NCI-H460 (cell line): Measurements from ENCODE around the gene ZNF699. TPM values are rescaled to one million over a fixed set of nuclear protein-coding genes. Genes with fewer than 3 reads are reported as not detected.
"Not testable (repeated sequence)": the region's sequence is repeated elsewhere in the genome, so short reads cannot be mapped to it uniquely, and the experiment has no call there.

Source experiments
- DNase-seq: peaks from one replicate; pipeline ENCODE4 v3.0.0-alpha.2; 2016; ENCODE audit warnings: low read depth; ENCODE audit errors: extremely low read depth
- polyA plus RNA-seq: library from polyadenylated mRNA; depleted of rRNA; stranded (reverse); fragments of >200 nt; gene quantifications from 2 replicates; pipeline ENCODE4 v1.2.3, GENCODE V29; 2014; cell fraction: nucleus; rRNA removed
- total RNA-seq: library from RNA; depleted of rRNA; stranded (reverse); fragments of >200 nt; shearing (Covaris generic); gene quantifications from 2 replicates; pipeline ENCODE4 v1.2.3, GENCODE V29; 2014; rRNA removed

The ZNF699 gene
- total RNA-seq: 6.0 and 6.9 TPM in 2 replicates
- polyA plus RNA-seq: 0.53 and 4.5 TPM in 2 replicates

DNA sequence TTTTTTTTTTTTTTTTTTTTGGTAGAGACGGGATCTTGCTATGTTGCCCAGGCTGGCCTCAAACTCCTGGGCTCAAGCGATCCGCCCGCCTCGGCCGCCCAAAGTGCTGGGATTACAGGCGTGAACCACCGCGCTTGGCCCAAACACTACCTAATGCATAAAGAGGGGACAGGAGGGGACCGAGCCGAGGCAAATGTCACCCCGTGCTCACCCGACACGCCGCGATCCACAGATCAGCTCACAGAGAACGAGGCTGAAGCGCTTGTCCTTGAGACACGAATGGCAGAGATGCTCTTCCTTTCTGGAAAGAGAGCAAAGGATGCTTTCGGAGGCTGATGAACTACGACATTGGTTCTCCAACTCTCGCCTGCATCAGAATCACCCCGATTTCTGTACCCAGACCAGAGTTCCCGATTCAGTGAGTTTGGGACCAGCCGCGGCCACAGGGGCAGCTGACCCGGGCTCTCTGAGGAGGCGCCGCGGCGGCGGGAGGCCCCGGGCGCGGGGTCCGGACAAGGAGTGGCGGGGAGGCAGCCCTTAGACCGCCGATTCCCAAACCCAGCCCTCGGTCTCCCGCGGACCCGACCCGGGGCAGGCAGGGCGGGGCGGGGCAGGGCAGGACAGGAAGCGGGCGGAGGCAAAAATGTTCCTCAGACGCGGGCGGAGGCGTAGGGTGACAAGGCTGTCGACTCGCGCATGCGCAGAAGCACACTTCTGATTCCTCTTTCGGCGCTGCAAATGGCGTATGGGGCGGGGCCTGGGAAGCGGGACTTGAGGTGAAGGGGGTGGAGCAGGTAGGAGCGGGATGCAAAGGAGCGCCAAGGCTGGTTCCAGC is at the start of gene ZNF699:
ZNF699 (minus strand) TSS at position 700 of the 835 bp plus-strand sequence. CDS start 4,719 bp downstream, outside the sequence.
- peak; percentile 95 for DNase-seq

DNA sequence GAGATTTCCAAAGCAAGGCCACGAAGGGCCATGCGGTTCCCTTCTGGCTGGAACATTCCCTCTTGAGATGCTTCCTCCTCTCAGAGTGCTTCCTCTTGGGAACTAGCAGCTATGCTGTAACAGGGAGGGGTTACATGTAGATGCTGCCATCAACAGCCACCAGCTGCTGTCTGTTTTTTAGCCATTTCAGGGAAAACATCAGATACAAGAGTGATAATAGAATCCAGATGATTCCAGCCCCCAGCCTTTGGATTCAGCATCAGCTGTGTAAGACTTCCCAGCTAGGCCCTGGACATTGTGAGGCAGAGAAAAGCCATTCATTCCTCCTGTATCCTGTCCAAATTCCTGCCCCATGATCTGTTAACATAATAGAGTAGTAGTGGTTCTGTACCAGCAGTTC is 45.0 kb upstream of the ZNF699 start:
- no peak for DNase-seq

DNA sequence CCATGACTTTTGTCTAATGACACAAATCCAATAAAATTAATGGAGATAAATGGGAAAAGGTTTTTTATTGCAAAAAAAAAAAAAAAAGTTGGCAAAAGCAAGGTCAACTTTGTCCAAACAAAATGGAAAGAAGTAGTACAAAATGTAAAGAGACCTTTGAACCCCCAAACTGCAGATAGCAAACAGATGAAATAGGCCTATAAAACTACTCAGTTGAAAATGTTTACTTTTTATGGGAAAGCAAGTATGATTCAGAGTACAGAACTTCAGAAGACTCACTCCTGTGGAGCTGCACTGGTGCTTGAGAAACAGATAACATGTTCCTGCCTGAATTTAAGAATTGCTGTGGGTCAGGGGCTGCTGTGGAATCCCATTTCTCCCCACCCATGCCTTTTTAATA is 43.4 kb upstream of the ZNF699 start:
- no peak for DNase-seq

DNA sequence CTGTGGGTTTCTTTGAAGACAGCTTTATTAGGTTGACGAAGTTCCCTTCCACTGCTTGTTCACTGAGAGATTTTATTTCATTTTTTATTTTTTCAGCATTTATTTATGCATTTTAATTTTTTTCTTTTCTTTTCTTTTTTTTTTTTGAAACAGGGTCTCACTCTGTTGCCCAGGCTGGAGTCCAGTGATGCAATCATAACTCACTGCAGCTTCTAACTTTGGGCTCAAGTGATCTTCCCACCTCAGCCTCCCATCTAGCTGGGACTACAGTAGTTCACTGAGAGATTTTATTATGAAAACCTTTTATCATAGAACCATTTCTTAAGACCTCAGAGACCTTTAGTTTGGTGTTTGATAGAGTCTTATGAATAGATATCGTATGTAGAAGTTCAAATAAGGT is 42.9 kb upstream of the ZNF699 start:
- DNase-seq: no peak

DNA sequence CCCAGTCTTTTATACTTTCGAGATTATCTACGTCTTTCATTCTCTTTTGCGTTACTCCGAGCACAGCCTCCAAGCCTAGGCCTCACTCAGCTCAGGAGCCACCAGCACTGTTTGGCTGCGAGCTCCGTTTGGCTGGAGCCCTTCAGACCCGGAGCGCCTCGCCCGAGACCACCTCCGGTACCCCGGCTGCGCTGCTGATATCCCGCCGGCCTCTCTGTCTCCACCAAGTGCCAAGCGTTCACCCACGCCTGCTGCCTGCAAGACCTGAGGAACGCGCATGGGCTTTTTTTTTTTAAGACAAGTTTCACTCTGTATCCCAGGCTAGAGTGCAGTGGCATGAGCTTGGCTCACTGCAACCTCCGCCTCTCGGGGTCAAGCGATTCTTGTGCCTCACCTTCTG is 39.0 kb upstream of the ZNF699 start:
- no peak for DNase-seq

DNA sequence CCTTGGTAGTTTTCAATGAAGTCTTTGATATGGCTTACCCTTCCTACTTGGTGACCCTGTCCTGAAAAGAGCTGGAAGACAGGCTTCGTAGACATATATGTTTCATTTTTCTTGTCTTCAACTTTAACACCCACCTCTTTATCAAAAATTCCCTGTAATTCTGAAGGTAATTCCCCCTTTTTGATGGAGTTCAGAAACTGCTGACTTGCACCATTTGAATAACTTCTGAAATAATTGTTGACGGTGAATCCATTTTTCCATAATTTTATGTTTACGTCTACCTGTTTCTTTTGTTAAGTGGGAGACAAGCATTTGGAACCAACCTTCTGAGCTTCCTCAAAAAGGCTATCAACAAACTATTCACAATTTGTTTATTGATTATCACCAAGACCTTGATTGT is 38.6 kb upstream of the ZNF699 start:
- no peak for DNase-seq

DNA sequence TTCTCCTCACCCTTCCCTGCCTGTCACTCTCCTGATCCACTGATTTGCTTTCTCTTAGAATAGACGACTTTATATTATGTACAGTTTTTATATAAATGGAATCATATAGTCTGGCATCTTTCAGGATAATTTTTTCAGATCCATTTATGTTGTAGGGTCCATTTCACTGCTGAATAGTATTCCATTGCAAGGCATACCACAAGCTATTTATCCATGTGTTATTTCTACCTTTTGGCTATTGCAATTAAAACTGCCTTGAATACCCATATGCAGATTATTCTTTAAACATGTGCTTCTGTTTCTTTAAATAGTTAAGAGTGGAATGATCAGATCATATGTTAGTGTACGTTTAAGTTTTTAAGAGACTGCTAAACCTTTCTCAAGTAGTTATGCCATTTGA is 35.4 kb upstream of the ZNF699 start:
- DNase-seq: no peak

DNA sequence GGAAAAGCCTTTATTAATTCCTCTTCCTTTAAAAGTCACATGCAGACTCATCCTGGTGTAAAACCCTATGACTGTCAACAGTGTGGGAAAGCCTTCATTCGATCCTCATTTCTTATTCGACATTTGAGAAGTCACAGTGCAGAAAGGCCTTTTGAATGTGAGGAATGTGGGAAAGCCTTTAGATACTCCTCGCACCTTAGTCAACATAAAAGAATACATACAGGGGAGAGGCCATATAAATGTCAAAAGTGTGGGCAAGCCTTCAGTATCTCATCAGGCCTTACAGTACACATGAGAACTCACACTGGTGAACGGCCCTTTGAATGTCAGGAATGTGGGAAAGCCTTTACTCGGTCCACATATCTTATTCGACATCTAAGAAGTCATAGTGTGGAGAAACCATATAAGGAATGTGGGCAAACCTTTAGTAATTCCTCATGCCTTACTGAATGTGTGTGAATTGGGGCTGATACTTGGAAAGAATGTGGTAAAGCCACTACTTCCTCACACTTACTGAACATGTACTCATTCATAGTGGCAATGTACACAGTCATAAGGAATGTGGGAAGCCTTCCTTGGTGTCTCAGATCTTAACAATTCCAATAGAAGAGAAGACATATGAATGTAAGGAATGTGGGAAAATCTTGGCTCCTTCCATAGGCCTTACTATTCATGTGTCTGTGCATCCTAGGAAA is 33.1 kb upstream of the ZNF699 start:
- no peak for DNase-seq

DNA sequence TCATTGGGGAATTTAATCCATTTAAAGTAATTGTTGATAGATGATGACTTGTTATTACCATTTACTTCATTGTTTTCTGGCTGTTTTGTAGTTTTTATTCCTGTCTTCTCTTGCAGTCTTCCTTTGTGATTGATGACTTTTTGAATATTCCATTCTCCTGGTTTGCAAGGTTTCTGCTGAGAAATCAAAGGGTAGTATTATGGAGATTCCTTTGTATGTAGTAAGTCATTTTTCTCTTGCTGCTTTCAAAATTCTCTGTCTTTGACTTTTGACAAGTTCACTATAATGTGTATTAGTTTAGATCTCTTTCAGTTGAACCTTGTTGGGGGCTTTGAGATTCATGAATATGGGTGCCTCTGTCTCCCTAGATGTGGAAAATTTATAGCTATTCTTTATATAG is 20.4 kb upstream of the ZNF699 start:
- DNase-seq: no peak

DNA sequence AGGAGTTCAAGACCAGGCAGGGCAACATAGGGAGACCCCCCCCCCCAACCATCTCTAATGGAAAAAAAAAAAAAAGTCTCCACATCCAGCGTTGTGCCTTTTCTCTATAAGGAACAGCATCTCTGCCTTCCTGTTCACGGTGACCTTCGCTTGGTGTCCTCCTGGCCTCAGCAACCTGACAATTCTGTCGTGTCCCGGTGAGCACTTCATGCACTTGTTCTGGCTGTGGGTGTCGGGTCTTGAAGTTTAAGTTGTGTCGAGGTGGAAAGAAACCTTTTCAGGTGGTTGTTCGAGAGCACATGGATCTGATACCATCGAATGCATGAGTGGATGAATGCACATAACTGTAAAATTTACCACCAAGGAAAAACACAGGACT is 14.9 kb upstream of the ZNF699 start:
- no peak for DNase-seq

DNA sequence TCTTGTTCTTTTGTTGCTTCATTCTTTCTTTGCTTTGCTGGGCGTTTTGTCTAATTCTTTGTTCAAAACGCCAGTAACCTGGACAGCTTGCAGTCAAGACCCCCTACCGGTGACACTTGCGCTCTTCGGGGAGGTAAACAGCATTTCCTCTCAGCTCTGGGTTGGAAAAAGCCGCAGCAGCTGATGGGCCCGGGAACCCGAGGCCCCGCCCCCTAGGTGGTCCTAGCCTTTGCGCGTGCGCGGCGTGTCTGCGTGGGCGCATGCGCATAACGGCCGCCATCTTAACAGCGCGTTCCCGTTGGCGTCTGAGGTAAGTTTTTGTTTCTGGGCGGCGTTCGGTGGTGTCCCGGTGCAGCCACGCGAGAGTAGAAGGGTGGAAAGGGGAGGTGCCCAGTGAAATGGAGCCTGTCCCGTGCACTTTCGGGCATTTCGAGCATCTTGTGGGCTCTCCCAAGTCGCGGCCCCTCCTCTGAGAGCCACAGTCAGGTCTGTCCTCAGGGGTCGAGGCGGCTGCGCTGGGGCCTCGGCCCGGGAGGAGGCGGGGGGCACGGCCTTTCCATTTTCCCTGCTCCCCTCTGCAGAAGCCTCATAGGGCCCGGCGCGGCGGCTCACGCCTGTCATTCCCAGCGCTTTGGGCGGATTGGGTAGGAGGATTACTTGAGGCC is 14.4 kb upstream of the ZNF699 start, which contains the start of gene ZNF559:
ZNF559 (plus strand) TSS at position 261 of the 665 bp plus-strand sequence. CDS start 14,371 bp downstream, outside the sequence.
- DNase-seq: peak; percentile 87

DNA sequence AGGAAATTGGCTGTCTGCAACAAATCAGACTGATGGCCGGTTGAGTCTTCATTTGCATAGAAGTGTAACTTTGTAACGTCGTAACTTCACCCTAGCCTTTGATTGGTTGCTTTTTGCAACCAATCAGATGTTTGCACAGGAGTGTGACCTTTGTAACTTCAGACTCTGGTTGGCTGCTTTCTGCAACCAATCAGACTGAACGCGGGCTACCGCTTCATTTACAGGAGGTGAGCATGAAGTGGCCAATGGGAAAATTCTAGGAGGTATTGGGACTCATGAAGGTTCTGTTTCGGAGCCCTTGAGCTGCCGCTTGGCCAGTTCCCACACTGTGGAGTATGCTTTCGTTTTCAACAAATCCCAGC is 13.9 kb upstream of the ZNF699 start:
- DNase-seq: peak; percentile 55

DNA sequence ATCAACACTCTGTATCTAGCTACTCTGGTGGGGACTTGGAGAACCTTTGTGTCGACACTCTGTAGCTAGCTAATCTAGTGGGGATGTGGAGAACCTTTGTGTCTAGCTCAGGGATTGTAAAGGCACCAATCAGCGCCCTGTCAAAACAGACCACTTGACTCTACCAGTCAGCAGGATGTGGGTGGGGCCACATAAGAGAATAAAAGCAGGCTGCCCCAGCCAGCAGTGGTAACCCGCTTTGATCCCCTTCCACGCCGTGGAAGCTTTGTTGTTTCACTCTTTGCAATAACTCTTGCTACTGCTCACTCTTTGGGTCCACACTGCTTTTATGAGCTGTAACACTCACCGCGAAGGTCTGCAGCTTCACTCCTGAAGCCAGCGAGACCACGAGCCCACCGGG is 12.6 kb upstream of the ZNF699 start:
- DNase-seq: not testable (repeated sequence)

DNA sequence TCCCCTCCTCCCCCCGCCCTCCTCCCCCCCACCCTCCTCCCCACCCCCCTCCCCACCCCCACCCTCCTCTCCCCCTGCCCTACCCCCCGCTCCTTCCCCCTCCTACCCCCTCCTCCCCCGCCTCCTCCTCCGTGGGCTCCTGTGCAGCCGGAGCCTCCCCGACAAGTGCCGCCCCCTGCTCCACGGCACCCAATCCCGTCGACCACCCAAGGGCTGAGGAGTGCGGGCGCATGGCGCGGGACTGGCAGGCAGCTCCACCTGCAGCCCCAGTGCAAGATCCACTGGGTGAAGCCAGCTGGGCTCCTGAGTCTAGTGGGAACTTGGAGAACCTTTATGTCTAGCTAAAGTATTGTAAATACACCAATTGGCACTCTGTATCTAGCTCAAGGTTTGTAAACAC is 12.1 kb upstream of the ZNF699 start:
- DNase-seq: not testable (repeated sequence)

DNA sequence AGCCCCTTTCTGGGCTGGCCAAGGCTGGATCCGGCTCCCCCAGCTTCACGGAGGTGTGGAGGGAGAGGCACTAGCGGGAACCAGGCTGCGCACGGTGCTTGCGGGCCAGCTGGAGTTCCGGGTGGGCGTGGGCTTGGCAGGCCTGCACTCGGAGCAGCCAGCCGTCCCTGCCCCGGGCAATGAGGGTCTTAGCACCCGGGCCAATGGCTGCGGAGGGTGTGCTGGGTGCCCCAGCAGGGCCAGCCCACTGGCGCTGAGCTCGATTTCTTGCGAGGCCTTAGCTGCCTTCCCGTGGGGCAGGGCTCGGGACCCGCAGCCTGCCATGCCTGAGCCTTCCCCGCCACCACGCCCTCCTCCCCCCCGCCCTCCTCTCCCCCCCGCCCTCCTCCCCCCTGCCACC is 11.7 kb upstream of the ZNF699 start:
- DNase-seq: no peak

DNA sequence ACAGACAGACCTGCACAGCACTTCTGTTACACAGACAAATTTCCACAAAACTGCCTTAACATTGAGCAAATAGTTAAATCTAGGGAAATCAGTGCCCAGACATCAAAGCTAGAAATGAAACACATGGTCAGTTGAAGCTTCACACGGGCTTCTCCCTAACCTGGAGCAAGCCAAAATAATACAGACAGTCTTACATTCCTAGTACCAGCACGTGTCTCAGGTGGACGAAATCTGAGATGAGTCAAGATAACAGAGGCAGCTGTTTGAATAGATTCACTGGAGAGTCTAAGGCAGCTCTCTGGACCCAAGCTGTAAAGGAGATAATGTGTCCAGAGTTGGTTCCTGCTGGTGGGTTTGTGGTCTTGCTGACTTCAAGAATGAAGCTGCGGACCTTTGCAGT is 4.1 kb upstream of the ZNF699 start:
- no peak for DNase-seq

DNA sequence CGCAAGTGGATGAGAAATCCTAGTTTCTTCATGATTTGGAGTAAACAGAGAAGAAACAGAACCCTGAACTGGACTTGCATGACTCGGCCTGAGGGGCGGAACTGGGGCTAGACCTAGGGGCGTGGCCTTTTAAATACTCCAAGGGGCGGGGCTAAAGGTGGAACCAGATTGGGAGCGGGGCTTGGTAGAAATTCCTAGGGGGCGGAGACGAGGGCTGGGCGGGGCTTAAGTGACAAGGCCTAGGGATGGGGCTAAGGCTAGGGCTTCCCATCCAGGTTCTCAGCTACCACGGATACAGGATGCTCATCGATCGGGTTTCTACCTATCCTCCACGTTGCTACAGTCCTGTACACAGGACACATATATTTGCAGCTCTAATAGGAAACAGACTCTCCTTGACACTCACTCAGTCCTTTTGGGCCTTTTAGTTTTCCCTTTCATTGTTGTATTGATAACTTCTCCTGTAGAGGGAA is 372 bp upstream of the ZNF699 start:
- DNase-seq: peak; percentile 78

DNA sequence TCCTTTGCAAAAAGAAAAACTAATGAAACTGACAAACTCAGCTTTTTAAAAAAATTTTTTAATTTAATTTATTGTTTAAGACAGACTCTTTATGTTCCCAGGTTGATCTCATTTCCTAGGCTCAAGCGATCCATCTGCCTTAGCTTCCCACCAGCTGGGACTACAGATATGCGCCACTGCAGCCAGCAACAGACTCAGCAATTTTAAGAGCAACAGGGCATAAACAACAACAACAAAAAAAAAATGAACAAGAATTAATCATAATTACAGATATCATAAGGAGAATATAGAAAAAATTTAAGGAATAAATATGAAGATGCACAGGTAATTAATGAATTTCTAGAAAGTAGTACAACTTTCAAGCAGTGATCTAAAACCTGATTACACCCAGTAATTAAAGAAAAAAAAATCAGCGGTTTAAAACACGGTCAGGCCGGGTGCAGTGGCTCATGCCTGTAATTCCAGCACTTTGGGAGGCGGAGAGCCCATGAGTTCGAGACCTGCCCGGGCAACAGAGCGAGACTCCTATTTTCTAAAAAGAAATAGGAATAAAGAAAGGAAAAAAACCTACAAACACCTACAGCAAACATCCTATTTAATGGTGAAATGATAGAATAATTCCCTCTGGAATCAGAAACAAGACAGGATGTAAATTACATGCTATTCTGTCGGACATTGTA is 1.4 kb downstream of the ZNF699 start:
- no peak for DNase-seq

DNA sequence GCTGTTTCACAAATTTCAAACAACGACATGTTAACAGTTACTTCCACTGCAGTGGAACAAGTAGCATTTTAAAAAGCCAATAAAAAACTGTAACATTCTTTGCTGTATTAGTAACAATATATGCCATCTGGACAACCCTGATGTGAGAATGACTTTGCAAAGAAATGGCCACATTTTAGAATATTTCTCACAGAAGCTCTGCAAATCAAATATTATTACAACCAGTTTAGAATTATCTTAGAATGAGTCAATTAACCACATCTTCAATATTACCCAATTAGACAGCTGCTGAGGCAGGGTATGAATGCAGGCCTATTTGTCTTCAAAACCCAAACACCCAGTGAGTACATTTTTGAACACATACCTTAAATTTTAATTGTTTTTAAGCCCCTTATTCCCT is 3.2 kb downstream of the ZNF699 start:
- no peak for DNase-seq

DNA sequence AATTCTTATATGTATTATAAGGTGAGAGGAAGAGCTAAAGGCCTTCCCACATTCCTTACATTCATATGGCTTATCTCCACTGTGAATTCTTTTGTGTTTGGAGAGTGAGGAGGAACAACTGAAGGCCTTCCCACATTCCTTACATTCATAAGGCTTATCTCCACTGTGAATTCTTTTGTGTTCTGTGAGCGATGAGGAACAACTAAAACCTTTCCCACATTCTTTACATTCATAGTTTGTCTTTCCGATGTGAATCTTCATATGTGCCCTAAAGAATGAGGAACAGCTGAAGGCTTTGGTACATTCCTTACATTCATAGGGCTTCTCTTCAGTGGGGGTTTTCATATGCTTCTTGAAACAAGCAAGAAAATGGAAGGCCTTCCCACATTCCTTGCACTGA is 13.3 kb downstream of the ZNF699 start:
- DNase-seq: no peak

DNA sequence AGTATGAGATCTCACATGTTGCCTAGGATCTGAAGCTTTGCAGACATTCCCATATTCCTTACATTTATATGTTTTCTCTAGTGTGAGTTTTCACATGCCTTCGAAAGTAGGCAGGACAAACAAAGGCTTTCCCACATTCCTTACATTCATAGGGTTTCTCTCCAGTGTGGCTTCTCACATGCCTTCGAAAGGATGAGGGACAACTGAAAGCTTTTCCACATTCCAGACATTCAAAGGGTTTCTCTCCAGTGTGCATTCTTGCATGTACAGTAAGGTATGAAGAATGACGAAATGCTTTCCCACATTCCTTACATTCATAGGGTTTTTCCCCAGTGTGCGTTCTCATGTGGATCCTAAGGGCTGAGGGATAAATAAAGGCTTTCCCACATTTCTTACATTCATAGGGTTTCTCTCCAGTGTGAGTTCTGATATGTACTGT is 14.2 kb downstream of the ZNF699 start:
- DNase-seq: no peak
